IPS-NIHi7 (cell line): Measurements from ENCODE around the gene HERPUD1.
A peak's percentile ranks its signal among the peaks of the same experiment; 100 is the strongest.
"Not testable (repeated sequence)": the region's sequence is repeated elsewhere in the genome, so short reads cannot be mapped to it uniquely, and the experiment has no call there.

Experiments used
- DNase-seq: peaks from one replicate; pipeline ENCODE4 v3.0.0; 2012; ENCODE audit warnings: mixed read lengths; ENCODE audit errors: extremely low spot score

Gene HERPUD1

DNA sequence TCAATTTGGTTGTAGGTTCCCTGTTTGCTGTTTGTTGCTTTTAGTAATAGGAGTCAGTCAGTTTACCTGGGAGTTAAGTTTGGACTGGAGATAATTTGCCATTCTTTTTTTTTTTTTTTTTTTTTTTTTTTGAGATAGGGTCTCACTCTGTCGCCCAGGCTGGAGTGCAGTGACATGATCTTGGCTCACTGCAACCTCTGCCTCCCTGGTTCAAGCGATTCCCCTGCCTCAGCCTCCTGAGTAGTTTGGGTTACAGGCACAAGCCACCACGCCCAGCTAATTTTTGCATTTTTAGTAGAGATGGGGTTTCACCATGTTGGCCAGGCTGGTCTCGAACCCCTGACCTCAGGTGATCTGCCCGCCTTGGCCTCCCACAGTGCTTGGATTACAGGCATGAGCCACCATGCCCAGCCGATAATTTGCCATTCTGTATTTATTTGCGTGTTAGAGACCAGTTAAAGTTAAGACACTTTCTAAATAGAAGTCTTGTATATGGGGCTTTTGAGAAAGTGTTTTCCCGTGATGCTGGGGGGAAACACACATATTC lies 2.7 kb downstream of the HERPUD1 start:
- not testable (repeated sequence) for DNase-seq

DNA sequence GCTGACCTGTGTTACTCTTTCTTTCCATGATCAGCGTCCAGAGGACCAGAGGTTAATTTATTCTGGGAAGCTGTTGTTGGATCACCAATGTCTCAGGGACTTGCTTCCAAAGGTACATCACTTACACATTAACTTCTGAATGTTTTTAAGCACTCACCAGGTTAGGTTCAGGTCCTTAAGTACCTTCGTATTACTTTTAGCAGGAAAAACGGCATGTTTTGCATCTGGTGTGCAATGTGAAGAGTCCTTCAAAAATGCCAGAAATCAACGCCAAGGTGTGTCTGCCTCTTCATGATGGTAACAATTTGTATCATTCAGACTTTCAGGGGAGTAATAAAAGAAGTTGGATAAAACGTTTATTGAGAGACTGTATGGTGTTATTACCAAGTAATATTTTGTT lies 3.3 kb downstream of the HERPUD1 start:
- DNase-seq = no peak

DNA sequence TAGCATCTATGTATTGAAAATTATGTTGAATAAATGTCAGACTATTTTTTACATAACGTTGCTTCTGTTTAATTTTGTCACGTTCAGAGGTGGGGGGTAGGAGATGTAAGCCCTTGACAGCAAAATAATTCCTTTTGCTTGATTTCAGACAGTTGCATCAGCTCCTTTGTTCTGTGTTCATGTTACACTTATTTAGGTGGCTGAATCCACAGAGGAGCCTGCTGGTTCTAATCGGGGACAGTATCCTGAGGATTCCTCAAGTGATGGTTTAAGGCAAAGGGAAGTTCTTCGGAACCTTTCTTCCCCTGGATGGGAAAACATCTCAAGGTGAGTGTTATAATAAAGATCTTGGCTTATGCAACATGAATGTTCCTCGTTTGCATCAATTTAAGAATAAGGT lies 4.5 kb downstream of the HERPUD1 start:
- DNase-seq = no peak

DNA sequence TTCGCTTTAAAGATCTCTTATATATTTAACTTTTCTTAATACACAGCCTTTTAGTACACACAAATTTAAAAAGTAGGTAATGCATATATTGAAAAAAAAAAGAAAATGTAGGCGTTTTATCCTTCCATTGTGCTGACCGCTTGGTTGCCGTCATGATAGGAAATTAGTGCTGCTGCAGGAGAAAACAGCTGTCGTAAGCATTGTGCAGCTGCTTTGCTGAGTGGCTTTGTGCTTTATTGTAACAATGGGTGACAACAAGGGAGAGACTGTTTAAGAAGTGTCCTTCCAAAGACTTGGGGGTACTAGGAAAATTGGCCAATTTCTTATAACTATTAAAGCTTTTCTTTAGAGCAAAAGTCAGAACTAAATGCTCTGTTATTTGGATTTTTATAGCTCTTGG lies 5.0 kb downstream of the HERPUD1 start:
- no peak for DNase-seq

DNA sequence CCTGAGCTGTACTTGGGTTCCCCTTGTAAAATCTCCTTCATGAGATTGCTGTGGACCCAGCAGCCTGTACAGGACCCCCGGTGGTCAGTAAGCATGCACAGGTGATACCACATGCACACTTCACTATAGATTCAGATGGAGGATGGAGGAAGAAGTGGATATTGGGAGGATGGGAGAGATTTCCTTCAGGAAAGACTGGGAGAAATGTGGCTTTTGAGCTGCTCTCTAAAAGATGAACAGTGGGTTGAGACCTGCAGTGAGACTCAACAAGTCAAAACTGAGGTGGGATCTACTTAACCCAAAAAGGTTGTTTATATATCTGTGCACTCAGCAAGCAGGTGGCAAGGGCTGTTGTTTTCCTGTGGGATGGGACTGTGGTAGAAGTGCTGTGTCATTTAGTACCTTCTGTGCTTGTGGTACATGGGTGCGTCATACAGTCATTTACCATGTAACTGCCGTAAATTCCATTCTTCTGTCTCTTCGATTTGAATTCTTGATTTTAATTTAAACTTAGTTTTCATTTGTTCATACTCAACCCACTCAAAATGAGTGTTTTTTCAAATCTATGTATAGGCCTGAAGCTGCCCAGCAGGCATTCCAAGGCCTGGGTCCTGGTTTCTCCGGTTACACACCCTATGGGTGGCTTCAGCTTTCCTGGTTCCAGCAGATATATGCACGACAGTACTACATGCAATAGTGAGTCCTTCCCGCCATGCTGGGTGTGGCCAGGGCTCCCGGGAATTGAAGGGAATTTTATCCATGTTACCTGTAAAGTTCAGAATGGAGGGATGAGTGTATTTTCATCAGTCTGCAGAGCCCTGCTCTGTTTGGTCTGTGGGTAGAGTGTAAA lies 6.9 kb downstream of the HERPUD1 start:
- DNase-seq = no peak

DNA sequence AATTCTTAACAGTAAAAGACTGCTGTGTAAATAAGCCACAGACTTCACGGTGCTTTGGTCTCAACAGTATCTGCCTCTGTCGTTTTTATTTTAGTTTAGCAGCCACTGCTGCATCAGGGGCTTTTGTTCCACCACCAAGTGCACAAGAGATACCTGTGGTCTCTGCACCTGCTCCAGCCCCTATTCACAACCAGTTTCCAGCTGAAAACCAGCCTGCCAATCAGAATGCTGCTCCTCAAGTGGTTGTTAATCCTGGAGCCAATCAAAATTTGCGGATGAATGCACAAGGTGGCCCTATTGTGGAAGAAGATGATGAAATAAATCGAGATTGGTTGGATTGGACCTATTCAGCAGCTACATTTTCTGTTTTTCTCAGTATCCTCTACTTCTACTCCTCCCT lies 7.9 kb downstream of the HERPUD1 start:
- no peak for DNase-seq

DNA sequence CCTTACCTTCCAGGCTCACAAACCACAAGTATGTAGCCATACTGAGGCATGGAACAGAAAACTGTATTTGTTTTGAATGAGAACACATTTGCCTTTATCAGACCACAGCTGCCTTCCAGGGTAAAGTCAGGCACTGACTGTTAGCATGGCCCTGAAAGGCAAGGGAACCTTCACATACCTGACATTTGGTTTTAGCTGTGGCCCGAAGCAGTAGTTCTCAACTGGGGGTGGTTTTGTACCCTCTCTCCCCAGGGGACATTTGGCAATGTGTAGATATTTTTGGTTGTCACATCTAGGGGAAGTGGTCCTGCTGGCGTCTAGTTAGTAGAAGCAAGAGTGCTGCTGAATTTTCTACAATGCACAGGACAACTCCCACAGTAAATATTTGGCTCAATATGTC lies 9.2 kb downstream of the HERPUD1 start:
- DNase-seq = no peak

DNA sequence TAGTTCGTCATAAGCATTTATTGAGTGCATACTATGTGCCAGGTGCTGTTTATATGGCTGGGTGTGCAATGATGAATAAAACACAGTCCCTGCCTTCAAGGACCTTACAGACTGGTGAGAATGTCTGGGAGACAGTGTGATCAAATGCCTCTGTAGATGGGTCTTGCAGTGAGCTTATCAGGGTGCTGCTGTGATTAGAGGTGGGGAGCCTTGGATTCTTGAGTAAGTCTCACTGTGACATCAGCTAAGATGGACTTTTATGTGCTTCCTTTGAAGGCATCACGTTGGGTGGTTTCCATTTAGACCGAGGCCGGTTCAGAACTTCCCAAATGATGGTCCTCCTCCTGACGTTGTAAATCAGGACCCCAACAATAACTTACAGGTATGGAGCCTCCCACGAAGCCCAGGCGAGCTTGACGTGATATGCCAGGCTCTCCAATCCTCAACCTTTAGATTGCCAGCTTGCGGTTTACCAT lies 10.0 kb downstream of the HERPUD1 start:
- no peak for DNase-seq

DNA sequence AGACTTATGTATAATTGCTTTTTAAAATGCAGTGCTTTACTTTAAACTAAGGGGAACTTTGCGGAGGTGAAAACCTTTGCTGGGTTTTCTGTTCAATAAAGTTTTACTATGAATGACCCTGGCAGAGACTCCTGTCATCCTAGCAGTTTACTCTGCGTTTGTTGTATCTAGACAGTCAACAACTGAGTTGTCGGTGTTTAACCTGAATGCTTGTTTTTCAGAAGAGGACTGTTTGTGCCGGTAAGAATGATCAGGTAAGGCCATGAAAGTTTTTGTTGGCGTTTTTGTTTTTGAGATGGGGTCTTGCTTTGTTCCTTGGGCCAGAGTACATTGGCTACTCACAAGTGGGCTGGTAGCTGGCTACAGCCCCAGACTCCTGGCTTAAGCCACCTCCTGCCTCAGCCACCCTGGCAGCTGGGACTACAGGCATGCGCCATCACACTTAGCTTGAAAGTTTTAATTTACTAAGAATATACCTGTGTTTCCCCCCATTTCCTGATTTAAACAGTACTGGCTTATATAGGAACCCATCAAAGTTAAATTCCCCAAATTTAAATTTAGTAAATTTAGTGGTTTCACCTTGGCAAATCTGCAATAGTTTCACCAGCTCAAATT lies 11.9 kb downstream of the HERPUD1 start:
- DNase-seq = no peak

DNA sequence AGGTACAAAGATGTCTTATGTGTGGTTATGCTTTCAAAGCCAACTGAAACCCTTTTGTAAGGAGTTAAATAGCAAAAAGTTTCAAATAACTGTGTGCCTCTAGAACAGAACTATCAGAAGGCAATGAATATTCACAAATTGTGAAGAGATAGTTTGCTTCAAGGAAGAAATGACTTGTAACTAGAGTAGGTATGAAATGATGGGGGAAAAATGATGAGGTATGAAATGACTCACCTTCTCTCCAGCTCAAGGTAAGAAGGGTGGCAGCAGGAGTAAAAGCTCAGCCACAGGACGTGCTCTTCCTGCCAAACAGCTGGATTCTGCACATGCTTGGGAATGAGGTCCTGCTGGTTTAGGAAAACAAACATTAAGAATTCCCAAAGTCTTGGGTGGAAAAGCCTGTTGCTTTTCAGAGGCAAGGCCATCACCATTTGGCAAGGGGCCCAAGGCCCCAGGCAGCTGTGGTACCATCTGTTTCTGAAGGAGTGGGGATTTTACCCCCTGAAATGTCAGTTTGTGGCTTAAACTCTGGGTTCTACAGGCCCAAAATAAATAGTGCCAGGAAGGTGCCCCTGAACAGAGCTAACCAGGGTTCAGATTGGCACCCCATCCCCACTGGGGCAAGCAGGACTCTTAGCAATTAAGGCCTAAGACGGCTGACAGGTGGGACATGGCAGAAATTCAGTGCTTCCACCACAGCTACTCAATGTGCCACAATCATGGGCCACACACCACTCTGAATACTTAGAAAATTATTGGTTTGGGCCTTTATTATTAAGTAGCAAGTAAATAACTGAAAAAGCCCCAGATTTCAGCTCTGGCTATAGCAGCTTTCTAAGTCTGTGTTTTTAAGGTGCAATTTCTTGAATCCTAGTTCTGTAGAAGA lies 13.3 kb downstream of the HERPUD1 start:
- no peak for DNase-seq

DNA sequence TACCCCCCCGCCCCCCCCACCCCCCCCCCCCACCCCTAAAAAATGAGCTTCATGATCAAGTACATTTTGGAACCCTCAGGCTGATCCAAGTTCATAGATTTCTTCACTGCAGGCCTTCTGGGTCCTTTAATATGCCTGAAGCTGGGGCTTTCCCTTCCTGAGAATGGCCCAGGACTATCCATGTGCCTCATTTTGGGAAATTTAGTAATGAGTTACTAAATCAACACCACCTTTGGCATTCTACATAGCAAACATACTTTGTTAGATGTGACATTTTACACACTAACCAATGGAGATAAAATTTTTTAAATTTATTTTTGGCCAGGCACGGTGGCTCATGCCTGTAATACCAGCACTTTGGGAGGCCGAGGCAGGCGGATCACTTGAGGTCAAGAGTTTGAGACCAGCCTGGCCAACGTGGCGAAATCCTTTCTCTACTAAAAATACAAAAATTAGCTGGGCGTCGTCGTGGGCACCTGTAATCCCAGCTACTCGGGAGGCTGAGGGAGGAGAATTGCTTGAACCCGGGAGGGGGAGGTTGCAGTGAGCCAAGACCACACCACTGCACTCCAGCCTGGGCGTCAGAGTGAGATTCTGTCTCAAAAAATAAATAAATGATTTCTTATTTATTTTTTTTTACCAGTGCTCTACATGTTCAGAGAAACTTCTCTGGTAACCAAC lies 14.0 kb downstream of the HERPUD1 start:
- DNase-seq = no peak

DNA sequence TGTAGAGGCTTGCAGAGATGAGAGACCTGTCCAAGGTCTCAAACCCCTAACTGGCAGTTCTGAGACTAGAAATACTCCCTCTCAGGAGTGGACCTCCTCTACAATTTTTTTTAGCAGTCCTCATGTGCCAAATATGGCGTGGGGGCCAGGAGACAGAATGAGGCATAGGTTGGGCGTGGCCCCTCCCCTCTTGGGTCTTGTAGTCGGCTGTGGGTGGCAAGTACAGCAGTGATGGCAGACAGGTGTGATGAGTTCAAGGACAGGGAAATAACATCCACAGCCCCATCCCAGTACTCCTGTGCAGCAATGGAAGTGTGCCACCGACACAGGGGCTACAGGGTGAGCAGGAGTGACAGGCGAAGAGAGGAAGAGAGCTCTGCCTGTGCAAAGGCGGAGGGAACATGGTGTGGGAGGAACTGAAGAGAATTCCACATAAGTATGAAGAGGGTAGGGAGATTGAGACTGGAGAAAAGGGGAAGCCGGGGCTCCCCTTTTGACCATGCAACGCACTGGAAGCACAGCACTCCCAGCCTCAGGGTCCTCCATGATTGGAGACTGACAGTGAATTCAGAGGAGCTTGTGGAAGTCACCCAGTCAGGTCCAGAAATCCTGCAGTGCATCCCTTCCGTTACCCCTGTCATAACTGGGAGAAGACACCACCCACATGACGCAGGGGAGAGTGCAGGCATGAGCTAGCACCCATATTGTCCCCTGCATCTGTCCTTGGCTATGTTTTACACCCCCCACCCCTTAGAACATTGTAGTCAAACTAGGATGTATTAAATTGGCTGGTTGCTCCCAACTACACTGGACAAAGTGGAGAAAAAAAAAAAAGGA lies 15.0 kb downstream of the HERPUD1 start:
- no peak for DNase-seq

DNA sequence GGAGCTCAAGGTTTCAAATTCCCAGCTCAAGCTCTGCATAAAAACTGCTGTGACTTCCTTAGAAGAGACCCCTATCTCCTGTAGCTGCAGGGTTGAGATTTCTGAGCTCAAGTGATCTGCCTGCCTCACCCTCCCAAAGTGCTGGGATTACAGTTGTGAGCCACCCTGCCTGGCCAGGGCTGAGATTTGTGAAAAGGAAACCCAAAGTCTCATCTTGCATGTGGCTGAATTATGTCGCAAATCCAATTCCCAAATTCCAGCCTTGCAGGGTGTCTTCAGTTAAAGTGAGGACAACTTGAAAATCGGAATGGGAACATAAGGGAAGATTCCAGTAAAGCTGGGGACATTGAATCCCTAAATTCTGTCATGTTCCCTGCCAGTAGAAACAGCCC lies 15.7 kb downstream of the HERPUD1 start:
- no peak for DNase-seq

DNA sequence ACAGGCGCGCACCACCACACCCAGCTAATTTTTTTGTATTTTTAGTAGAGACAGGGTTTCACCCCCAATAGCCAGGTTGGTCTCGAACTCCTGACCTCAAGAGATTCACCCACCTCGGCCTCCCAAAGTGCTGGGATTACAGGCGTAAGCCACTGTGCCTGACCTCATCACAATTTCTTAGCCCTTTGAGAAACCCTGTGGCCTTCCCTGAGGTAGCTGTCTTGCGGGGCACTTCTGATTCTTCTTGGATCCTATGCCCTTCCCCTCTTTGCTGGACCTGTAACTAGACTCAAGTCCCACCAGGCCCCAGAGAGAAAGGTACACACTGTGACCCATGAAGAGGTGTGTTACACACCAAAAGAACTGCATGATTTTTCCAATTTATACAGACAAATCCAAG lies 16.3 kb downstream of the HERPUD1 start:
- no peak for DNase-seq

DNA sequence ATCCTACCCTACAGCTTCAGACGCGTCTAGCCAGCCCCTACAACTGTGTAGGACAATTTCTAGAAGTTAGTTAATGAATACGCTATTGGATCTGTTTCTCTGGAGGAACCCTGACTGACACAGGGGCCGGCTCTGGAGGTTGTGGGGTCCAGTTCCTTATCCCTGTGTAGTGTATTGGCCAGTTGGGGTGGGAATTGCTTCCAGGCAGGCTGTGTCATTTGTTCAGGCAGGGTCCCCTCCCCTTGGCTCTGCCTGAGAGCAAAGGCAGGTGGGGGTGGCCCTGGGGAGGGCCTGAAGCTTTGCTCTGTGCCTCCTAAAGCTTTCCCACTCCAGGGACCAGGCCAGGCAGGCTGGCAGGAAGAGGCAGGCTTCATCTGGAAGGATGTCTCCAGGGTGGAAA lies 18.1 kb downstream of the HERPUD1 start:
- no peak for DNase-seq

DNA sequence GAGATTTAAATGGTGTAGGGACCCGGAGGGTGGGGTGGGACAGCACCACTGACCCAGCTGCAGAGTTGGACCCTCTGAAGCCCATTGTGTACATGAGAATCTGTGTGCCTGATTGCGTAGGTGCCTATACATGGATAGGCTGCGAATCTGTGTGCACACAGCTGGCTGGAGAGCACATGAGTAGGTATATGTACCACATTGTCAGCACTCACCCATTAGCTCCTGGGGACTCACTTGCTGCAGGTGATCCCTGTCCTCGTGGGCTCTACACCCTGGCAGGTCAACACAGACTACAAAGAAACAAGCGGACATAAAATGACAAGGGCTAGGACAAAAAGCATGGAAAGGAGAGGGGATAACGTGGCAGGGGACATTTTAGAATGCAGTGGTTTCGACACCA lies 18.5 kb downstream of the HERPUD1 start:
- no peak for DNase-seq

DNA sequence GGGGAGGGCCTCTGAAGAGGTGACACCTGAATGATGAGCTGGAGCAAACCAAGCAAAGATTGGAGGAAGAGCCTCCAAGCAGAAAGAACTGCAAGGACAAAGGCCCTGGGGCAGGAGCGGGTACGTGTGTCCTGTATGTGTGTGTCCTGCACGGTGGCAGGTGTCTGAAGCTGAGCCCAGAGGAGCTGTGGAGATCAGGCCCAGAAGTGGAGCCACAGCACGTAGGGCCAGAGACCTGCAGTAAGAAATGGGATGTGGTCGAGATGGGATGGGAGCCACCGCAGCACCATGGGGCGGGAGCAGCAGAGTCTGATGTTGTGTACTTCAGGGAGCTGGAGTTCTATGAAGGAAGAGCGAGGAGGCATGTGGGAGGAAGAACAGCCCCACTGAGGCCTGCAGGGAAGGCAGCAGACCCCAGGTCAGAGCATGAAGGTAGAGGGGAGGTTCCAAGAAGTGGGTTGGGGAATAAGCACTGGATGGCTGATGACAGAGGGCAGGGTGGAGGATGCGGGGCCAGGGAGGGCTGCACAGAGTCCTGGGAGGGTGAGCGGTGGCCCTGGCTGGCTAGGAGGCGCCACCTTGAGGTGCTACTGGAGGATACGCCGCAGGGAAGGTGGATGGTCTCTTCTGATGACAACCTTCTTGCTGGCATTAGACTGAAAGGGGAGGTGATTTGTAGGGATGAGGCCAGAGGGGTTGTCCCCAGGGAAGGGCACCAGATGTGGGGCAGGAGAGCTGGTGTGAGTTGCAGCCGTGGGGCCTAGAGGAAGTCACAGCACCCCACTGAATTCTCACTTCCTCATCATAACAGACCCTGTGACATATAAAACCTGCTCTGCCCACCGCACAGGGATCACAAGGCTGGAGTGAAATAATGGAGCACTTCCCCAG lies 19.2 kb downstream of the HERPUD1 start:
- peak; percentile 83 for DNase-seq

DNA sequence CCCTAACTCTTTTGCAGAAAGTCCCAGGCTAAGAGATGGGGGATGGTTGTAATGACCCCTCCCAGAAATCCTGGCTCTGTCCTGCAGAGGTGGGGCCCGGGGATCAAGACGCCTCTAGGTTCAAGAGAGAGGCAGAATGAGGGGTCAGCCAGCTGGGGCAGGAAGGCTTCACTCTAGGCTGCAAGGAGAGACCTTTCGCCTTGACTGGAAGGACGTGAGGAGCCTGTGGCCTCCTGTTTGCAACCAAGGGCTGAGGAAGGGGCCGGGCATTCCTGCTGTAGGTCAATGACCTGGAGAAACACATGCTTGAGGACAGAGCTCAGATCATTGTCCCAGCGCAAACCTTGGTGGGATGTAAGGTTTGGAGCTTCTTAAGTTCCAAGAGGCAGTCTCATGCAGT lies 21.1 kb downstream of the HERPUD1 start:
- DNase-seq = no peak

DNA sequence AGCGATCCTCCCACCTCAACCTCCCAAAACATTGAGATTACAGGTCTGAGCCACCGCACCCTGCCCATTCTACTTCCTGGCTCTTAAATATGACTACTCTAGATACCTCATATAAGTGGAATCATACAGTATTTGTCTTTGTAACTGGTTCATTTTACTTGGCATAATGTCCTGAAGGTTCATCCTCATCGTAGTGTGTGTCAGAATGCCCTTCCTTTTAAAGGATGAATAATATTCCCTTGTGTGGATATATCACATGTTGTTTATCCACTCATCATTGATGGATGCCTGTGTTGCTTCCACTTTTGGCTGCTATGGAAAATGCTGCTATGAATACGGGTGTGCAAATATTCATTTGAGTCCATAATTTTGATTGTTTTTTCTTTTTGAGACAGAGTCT lies 24.1 kb downstream of the HERPUD1 start:
- DNase-seq = no peak

DNA sequence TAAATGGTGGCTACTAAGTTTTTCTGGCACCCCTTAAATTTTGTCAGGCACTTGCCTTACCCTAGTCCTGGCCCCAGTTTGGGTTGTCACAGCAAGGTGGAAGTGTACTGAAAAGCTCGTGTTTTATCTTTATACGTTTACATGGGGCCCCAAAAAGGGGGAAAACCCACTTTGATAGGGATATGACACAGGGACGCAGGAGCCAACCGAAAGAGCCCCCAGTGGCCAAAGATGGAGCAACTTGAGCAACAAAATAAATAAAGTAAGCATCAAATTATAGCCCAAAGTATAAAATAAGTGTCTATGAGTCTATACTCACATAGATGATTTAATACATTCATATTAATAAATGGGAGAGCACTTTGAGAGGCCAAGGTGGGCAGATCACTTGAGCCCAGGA lies 24.8 kb downstream of the HERPUD1 start:
- DNase-seq = no peak
